GM19438 (cell line): ENCODE results near the gene LZTR1.
"Not testable (repeated sequence)": the region's sequence is repeated elsewhere in the genome, so short reads cannot be mapped to it uniquely, and the experiment has no call there.

Experiments
- ATAC-seq: cut with Tn5 transposase; IDR thresholded peaks from one replicate; pipeline ENCODE4 v1.9.1; 2021; ENCODE audit warnings: low read depth; ENCODE audit not compliant: unreplicated experiment

LZTR1 gene

GRCh38 chr22:20994128-20994901, 12.2 kb downstream of the LZTR1 start:
- no peak for ATAC-seq

GRCh38 chr22:20994902-20995241, 12.8 kb downstream of the LZTR1 start:
- no peak for ATAC-seq

GRCh38 chr22:20995329-20996030, 13.4 kb downstream of the LZTR1 start:
- no peak for ATAC-seq

- ATAC-seq = no peak
Observed at GRCh38 chr22:20996031-20996410, 13.9 kb downstream of the LZTR1 start.

- ATAC-seq = no peak
Observed at GRCh38 chr22:20996598-20997535, 14.8 kb downstream of the LZTR1 start.

- no peak for ATAC-seq
Observed at GRCh38 chr22:20997536-20998257, 15.6 kb downstream of the LZTR1 start.

GRCh38 chr22:20998411-20999336, 16.6 kb downstream of the LZTR1 start:
- ATAC-seq = no peak

- no peak for ATAC-seq
Observed at GRCh38 chr22:20999350-21000206, 17.5 kb downstream of the LZTR1 start.

GRCh38 chr22:21000207-21000986, 18.3 kb downstream of the LZTR1 start:
- ATAC-seq = no peak

GRCh38 chr22:21000987-21001600, 19.0 kb downstream of the LZTR1 start:
- no peak for ATAC-seq

- ATAC-seq = peak; percentile 83
Observed at GRCh38 chr22:21001601-21002325, 19.7 kb downstream of the LZTR1 start, which contains the start of gene THAP7. THAP7 (minus strand) TSS chr22:21002118; CDS start chr22:21001911, 207 bp downstream.

GRCh38 chr22:21003782-21004181, 21.7 kb downstream of the LZTR1 start:
- no peak for ATAC-seq

GRCh38 chr22:21009208-21009607, 27.1 kb downstream of the LZTR1 start:
- not testable (repeated sequence) for ATAC-seq

- ATAC-seq = no peak
Observed at GRCh38 chr22:21009638-21010425, 27.7 kb downstream of the LZTR1 start.

- ATAC-seq = no peak
Observed at GRCh38 chr22:21010426-21011113, 28.5 kb downstream of the LZTR1 start.
